Right lobe of liver (tissue), 6 donors: ENCODE results near the gene DNAJB14. TPM values are rescaled to one million over a fixed set of nuclear protein-coding genes. Genes with fewer than 3 reads are reported as not detected.

Experiments used
- ATAC-seq, 4 donors: fragments of 200-7000 bp; cut with Tn5 transposase; one replicate each; pipeline ENCODE4 v1.9.1; 2020; ENCODE audit warnings: mild to moderate bottlenecking in 4 of 4, moderate library complexity in 4 of 4
- DNase-seq, 3 donors: peaks; one replicate each; pipeline ENCODE4 v3.0.0-alpha.2; 2020
- H3K27ac ChIP-seq, 3 donors: fragments of 200-600 bp; one replicate each; pipeline ENCODE4 v1.8.0; 2022
- H3K27me3 ChIP-seq, 2 donors: fragments of 200-600 bp; one replicate each; pipeline ENCODE4 v1.8.0; 2022
- H3K36me3 ChIP-seq, 4 donors: fragments of 200-600 bp; sonication (generic) in 1 of 4; one replicate each; pipeline versions ENCODE4 v1.5.1 to v1.8.0; 2017 to 2022; ENCODE audit warnings: control low read depth in 1 of 4
- H3K4me1 ChIP-seq, 4 donors: fragments of 200-600 bp; sonication (generic) in 1 of 4; one replicate each; pipeline versions ENCODE4 v1.5.1 to v1.8.0; 2017 to 2022; ENCODE audit warnings: control low read depth in 1 of 4
- H3K4me3 ChIP-seq, 3 donors: fragments of 200-600 bp; one replicate each; pipeline ENCODE4 v1.8.0; 2022
- H3K9me3 ChIP-seq, 4 donors: fragments of 200-600 bp; sonication (generic) in 1 of 4; one replicate each; pipeline versions ENCODE4 v1.5.1 to v1.8.0; 2017 to 2022; ENCODE audit warnings: control low read depth in 1 of 4
- POLR2A ChIP-seq: fragments of 450-650 bp; IDR thresholded peaks from one replicate; pipeline ENCODE4 v1.6.1; 2017; ENCODE audit warnings: antibody characterized with exemption, mild to moderate bottlenecking
- WGBS: methylation state at CpG from one replicate; pipeline ENCODE4 v1.1.6; 2018; ENCODE audit warnings: low coverage, low lambda C conversion rate; ENCODE audit not compliant: insufficient coverage; ENCODE audit errors: missing lambda C conversion rate; 5-methylcytosine and 5-hydroxymethylcytosine counted together
- intact Hi-C, 2 donors: fragments of 100-400 bp; cut with DNase I; formaldehyde crosslinking; loops; one replicate each; pipeline versions ENCODE4 v1.11.2 to v1.14.1; 2022
- total RNA-seq, 6 experiments: library from RNA; depleted of rRNA in 2 of 6; stranded (reverse); fragments of >200 nt in 2 of 6; fragmentation: NEBNext Ultra II Directional in 3 of 6; extraction: Animal tissue kit (Norgen Biotek cat#: 25700) in 3 of 6; gene quantifications; one replicate each; pipeline versions ENCODE4 v1.1.0 to v1.2.4, GENCODE V29; 2016 to 2023
- TF ChIP-seq, protein P1 (sequence below), 4 donors: fragments of 200-600 bp in 3 of 4; fragments of 450-650 bp in 1 of 4; IDR thresholded peaks; one replicate each; pipeline versions ENCODE4 v1.5.1 to v1.8.0; 2016 to 2022; ENCODE audit warnings: antibody characterized with exemption in 4 of 4, mild to moderate bottlenecking in 2 of 4
- donor health status: DM: no; HTN: yes; CAD: no.
- donor health status: DM: no; HTN: no; CAD: no.
- donor health status: DM: no; HTN: no; CAD: no.
- donor health status: DM: no; HTN: yes; CAD: no.
- donor health status: DM: no; HTN: yes; CAD: no.

The DNAJB14 gene
- total RNA-seq, 6 experiments from 2014 or later, result 12.2 to 16.6 (median 16.1) TPM

DNA sequence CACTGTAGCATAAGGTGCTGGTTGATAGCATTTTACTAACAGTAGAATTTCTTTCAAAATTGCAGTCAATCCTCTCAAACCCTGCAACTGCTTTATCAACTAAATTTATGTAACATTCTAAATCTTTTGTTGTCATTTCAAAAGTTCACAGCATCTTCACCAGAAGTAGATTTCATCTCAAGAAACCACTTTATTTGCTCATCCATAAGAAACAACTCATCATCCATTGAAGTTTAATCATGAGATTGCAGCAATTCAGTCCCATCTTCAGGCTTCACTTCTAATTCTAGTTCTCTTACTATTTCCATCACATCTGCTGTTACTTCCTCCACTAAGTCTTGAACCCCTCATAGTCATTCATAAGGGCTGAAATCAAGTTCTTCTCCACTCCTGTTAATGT is 73.8 kb downstream of the DNAJB14 start:
- Histone ChIP-seq H3K4me3 (no peak overlapping the region), H3K36me3 (no peaks in the 10 kb centered on the region), H3K27ac (no peak overlapping the region), H3K9me3 (no peaks in the 10 kb centered on the region), H3K27me3 (no peaks in the 10 kb centered on the region), H3K4me1 (no peaks in the 10 kb centered on the region)
- no peak for DNase-seq
- no peak for ATAC-seq
- TF ChIP-seq POLR2A, result no peak
- TF ChIP-seq, protein P1, sequence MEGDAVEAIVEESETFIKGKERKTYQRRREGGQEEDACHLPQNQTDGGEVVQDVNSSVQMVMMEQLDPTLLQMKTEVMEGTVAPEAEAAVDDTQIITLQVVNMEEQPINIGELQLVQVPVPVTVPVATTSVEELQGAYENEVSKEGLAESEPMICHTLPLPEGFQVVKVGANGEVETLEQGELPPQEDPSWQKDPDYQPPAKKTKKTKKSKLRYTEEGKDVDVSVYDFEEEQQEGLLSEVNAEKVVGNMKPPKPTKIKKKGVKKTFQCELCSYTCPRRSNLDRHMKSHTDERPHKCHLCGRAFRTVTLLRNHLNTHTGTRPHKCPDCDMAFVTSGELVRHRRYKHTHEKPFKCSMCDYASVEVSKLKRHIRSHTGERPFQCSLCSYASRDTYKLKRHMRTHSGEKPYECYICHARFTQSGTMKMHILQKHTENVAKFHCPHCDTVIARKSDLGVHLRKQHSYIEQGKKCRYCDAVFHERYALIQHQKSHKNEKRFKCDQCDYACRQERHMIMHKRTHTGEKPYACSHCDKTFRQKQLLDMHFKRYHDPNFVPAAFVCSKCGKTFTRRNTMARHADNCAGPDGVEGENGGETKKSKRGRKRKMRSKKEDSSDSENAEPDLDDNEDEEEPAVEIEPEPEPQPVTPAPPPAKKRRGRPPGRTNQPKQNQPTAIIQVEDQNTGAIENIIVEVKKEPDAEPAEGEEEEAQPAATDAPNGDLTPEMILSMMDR (IDR thresholded peaks at IDR 0.05), result no peak
- intact Hi-C loops, result no loop called here

DNA sequence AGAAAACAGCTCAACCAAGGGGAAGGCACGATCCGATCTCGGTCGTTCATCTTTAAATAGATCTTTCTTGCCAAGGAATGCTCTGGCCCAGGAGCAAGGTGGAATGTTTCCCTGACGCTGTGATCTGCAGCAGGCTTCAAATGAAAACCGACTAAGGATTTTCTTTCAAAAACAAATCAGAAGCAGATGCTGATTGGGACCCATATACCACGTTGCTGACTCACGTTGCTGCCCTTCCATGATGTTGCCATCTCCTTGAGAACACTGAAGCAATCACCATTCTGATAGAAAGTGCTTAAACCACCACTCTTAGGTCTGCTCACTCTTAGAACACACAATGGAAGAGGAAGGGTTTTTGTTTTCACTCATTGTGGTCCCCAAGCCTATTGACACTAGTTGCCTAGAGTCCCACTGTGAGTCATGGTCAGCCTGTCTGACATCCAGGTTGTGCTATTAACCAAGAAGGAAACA is 78.3 kb downstream of the DNAJB14 start:
- DNase-seq (no peak), ATAC-seq (no peak)
- WGBS, result 67% methylated on average over 8 of the region's 8 CpGs
- TF ChIP-seq, protein P1 (IDR thresholded peaks at IDR 0.05), result no peak
- TF ChIP-seq POLR2A, result no peak
- Histone ChIP-seq H3K9me3 (no peaks in the 10 kb centered on the region), H3K36me3 (no peaks in the 10 kb centered on the region), H3K4me3 (no peak overlapping the region), H3K27me3 (no peaks in the 10 kb centered on the region), H3K27ac (no peak overlapping the region), H3K4me1 (no peaks in the 10 kb centered on the region)
- intact Hi-C loops, result no loop called here

DNA sequence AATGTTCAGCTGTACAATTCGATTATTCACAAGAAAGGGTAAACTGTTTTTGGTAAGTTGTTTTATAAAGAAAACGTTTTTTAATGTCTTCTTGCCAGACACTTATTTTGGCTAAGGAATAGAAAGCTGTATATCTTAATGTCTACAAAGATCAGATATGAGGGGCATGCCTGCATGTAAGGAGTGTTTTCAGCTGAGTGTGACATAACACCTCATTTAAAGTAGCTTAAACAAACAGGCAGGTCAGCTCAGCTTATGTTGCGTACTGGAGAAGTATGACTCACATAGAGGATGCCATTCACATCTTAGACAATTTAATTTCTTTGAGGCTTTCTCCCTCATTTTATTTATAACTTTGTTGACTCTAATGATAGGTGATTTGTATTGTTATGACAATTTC is 82.6 kb downstream of the DNAJB14 start:
- Histone ChIP-seq H3K9me3 (no peaks in the 10 kb centered on the region), H3K27me3 (no peaks in the 10 kb centered on the region), H3K27ac (no peak overlapping the region), H3K4me3 (no peak overlapping the region), H3K36me3 (no peaks in the 10 kb centered on the region), H3K4me1 (no peaks in the 10 kb centered on the region)
- TF ChIP-seq POLR2A, result no peak
- WGBS, result 59% methylated on average over 3 of the region's 3 CpGs
- intact Hi-C loops, result no loop called here
- no peak for DNase-seq
- no peak for ATAC-seq

DNA sequence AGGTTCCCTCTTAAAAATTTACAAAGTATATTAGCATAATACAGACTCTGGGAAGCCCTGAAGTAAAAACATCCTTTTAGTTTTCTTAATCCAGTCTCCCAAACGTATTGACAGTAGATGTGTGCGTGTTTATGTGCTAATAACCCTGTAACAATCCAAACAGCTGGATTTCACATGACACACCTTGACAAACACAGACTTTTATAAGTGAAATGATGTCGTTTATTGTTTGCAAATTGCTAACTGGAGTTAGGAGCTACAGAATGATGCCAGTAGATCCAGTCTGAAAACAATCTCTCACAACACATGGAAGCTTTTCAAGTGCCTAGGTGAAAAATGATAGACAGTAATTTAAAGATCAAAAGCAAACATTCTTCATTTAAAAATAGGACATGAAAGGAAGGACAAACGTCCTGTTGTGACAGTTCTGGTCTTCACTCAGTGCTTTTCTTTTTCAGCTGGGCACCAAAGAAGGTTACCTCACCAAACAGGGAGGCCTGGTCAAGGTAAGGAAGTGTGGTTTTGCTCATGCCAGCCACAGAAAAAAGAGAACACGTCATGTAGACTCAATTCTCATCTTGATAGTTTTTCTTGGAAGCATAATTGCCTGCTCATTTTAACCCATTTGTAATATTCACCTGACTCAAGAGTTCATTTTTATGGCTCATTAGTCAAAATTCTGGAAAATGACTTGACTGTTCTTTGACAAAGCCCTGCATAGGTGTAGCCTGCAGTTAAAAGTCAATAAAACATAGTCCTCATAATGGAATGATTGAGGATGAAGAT is 85.1 kb downstream of the DNAJB14 start:
- H3K27ac ChIP-seq, result no peak overlapping the region
- no peaks in the 10 kb centered on the region for H3K27me3 ChIP-seq
- no peak for DNase-seq
- TF ChIP-seq, protein P1 (IDR thresholded peaks at IDR 0.05), result no peak
- TF ChIP-seq POLR2A, result no peak
- H3K4me1 ChIP-seq, result no peaks in the 10 kb centered on the region
- no peak overlapping the region for H3K4me3 ChIP-seq
- ATAC-seq, result no peak
- intact Hi-C loops, result no loop called here
- 40% methylated on average over 5 of the region's 5 CpGs for WGBS
- no peaks in the 10 kb centered on the region for H3K9me3 ChIP-seq
- no peaks in the 10 kb centered on the region for H3K36me3 ChIP-seq

DNA sequence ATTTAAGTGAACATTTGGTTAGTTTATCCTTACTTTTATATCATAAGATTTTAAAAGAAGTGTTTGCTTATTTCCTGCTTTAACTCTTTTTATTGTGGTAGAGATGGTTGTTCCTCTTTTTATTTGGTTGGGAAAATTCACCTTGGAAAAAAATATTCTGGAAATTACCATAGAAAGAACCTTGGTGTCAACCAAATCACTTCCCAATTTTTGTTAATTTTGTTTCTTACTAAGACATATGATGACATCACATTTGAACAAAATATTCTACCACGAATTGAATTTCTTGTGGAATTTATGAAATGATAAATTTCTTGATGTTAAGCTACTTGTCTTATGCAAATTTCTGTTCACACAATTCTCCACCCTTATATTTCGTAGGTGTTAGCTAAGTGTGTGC is 85.9 kb downstream of the DNAJB14 start:
- intact Hi-C loops, result no loop called here
- Histone ChIP-seq H3K4me3 (no peak overlapping the region), H3K27me3 (no peaks in the 10 kb centered on the region), H3K27ac (no peak overlapping the region), H3K4me1 (no peaks in the 10 kb centered on the region), H3K36me3 (no peaks in the 10 kb centered on the region), H3K9me3 (no peaks in the 10 kb centered on the region)
- WGBS, result 48% methylated on average over 2 of the region's 2 CpGs
- no peak for TF ChIP-seq POLR2A
- TF ChIP-seq, protein P1 (IDR thresholded peaks at IDR 0.05), result no peak
- DNase-seq, result no peak
- ATAC-seq, result no peak
